T-helper 2 cell treated with Interferon-gamma antibody and Interleukin-4, amounts not matched to agents 5 μg/mL and 100 μg/mL, for 36 hours (primary cell): Measurements from ENCODE around the gene SLC4A9.
A peak's percentile ranks its signal among the peaks of the same experiment; 100 is the strongest.

Experiments used
- DNase-seq: peaks from one replicate; pipeline ENCODE4 v3.0.0; 2021; ENCODE audit warnings: low spot score
- H3K27ac Mint-ChIP-seq: one replicate; pipeline ENCODE4 v1.8.0; 2021; ENCODE audit warnings: mild to moderate bottlenecking, mixed read lengths
- H3K27me3 Mint-ChIP-seq: one replicate; pipeline ENCODE4 v1.8.0; 2021; ENCODE audit warnings: low read depth, mixed read lengths
- H3K36me3 Mint-ChIP-seq: one replicate; pipeline ENCODE4 v1.8.0; 2021; ENCODE audit warnings: low read depth, mixed read lengths
- H3K4me1 Mint-ChIP-seq: one replicate; pipeline ENCODE4 v1.8.0; 2021; ENCODE audit warnings: low read depth, mixed read lengths
- H3K4me3 Mint-ChIP-seq: one replicate; pipeline ENCODE4 v1.8.0; 2022; ENCODE audit warnings: mild to moderate bottlenecking, moderate library complexity, mixed read lengths
- H3K9me3 Mint-ChIP-seq: one replicate; pipeline ENCODE4 v1.8.0; 2021; ENCODE audit warnings: mixed read lengths

The SLC4A9 gene

DNA sequence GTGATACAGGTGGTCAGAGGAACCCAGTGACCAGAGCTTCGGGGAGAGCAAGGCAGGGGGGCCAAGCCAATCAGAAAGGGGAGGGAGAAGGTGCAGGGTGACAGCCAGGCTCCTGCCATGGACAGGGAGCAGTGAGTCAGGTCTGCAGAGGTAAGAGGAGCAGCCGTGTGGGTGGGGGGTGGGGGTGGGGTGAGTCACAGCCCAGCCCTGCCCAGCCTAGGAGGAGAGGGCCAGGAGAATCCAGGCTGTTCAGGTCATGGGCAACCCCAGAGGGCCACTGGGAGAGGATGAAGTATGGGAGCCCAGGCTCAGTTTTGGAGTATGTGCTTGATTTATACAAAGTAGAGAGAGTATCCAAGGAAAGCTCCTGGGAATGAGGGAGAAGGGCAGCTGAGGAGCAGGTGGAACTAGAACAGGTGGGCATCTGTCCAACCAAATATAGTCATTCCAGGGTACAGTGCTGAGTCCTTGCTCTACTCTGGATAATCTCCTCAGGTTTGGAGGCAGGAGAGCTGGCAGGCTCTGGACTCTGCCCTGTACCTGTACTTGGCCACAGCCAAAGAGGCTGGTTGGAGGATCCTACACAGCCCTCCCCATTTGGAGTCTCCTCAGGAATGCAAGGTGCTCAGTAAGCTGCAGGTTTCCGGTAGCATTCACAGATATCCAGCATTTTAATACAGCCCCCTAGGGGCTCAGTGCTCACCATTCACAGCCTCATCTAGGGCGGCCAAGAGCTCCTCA lies 15.1 kb upstream of the SLC4A9 start:
- peaks cover 54% of the 10 kb centered on the region for H3K4me1 Mint-ChIP-seq
- DNase-seq: peak; percentile 15
- H3K27me3 Mint-ChIP-seq: peaks cover 8% of the 10 kb centered on the region
- no peaks in the 10 kb centered on the region for H3K9me3 Mint-ChIP-seq
- H3K27ac Mint-ChIP-seq: peak overlapping the region; percentile 13
- H3K4me3 Mint-ChIP-seq: peak overlapping the region; percentile 91
- H3K36me3 Mint-ChIP-seq: peaks cover 22% of the 10 kb centered on the region

DNA sequence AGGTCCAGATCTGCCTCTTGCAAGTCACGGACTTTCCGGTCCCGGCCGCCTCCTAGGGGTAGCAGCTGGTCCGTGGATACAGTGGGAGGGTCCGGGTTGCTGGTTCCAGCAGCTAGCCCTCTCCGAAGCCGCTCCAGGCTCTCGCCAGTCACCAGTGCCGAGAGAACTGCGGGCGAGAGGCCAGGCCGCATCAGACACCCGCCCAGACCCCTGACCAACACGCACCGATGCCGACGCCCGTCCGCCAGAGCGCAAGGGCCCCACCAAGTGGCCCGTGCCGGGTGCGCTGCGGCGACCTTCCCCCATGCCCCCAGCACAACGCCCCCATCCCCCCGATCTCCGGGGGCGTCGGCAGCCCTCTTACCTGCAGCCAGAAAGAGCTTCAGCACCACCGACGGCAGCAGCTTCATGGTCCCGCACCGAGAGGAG lies 14.1 kb upstream of the SLC4A9 start:
- Mint-ChIP-seq H3K27ac (peak overlapping the region; percentile 23), H3K4me1 (peaks cover 50% of the 10 kb centered on the region), H3K9me3 (no peaks in the 10 kb centered on the region), H3K27me3 (peaks cover 13% of the 10 kb centered on the region), H3K36me3 (peaks cover 17% of the 10 kb centered on the region), H3K4me3 (peak overlapping the region; percentile 91)
- DNase-seq: no peak

DNA sequence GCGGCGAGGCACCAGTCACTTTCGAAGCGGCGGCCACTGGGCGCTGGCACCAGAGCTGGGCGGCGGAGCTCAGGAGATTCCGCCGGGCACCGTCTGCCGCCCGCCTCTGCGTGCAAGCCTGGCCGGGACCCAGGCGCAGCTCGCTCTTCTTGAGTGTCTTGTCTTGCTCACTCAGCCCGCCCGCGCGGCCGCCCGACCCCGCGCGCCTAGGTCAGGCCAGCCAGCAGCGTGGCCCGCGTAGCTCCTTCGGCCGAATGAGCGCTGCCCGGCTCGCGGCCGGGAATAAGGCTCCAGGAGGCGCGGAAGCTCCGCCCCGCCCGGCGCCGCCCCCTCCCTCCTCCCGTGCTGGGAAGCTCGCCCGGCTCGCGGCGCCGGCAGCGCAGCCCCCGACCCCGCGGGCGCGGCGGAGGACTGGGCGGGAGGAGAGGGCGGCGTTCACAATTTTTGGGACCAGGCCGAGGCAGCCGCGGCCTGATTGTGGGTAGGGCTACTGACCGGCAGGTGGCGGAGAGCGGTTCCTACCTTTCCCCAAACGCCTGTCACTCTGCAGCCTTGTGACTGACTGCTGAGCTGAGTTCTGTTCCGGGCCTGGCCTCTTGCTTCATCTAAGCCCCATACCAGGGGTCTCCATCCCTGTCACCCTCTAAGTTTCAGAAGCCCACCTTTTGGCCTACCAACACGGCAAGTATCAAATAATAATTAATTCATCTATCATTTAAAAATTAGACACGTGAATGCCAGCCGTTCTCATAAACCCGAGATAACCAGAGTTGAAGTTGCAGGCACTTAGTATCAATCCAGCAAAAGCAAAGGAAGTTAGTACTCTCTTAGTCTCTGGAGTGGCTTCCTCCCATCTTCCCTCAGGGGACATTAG lies 13.4 kb upstream of the SLC4A9 start, which contains the start of gene HBEGF:
Gene HBEGF, minus strand, starts transcription at position 256 of the 874 bp plus-strand sequence. CDS start 275 bp downstream, outside the sequence.
- H3K4me3 Mint-ChIP-seq: peak within 1 kb of the TSS; percentile 91
- peaks cover 47% of the 10 kb centered on the region for H3K4me1 Mint-ChIP-seq
- peaks cover 15% of the 10 kb centered on the region for H3K27me3 Mint-ChIP-seq
- H3K9me3 Mint-ChIP-seq: no peaks in the 10 kb centered on the region
- peak; percentile 57 for DNase-seq
- H3K36me3 Mint-ChIP-seq: peaks cover 10% of the 10 kb centered on the region
- peak within 1 kb of the TSS; percentile 34 for H3K27ac Mint-ChIP-seq

DNA sequence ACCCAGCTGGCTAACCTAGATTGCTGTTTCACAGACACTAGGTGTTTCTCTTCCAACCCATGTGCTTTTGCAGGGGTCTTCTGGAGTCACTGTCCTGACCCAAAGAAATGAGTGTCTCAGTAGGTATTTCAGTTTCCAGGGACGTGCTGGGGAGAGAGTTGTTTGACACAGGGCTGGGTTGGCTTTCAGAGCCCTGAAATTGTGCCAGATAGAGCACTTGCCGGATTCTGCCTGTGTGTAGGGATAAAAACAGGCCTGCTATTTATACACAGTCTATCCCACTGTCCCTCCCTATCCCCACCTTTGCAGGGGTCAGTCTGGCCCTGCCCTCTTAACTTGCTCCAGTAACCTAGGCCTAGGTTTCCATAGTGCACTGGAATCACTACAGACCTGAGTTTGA lies 12.6 kb upstream of the SLC4A9 start:
- Mint-ChIP-seq H3K4me3 (peak overlapping the region; percentile 77), H3K27me3 (peaks cover 16% of the 10 kb centered on the region), H3K27ac (no peak overlapping the region), H3K4me1 (peaks cover 45% of the 10 kb centered on the region), H3K36me3 (peaks cover 5% of the 10 kb centered on the region), H3K9me3 (no peaks in the 10 kb centered on the region)
- no peak for DNase-seq

DNA sequence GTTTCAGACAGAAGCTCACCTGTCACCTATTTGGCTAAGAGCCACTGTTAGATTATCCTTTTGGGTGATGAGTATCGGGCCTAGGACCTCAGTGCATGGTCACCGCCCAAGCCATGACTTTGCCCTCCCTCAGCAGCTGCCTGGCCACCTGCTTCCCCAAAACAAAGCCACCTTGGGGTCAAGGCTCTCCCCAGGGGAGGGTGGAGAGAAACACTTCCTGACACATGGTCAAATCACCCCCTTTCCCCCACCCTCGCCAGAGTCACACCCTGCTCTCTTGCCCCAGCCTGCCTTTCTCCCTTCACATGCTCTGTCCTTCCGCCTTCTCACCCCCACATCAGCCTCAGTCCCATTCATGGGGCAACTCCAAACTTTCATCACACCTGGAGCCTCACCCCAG lies 11.9 kb upstream of the SLC4A9 start:
- Mint-ChIP-seq H3K9me3 (no peaks in the 10 kb centered on the region), H3K4me1 (peaks cover 37% of the 10 kb centered on the region), H3K36me3 (peaks cover 2% of the 10 kb centered on the region), H3K27me3 (peaks cover 16% of the 10 kb centered on the region), H3K27ac (no peak overlapping the region), H3K4me3 (peak overlapping the region; percentile 24)
- DNase-seq: no peak

DNA sequence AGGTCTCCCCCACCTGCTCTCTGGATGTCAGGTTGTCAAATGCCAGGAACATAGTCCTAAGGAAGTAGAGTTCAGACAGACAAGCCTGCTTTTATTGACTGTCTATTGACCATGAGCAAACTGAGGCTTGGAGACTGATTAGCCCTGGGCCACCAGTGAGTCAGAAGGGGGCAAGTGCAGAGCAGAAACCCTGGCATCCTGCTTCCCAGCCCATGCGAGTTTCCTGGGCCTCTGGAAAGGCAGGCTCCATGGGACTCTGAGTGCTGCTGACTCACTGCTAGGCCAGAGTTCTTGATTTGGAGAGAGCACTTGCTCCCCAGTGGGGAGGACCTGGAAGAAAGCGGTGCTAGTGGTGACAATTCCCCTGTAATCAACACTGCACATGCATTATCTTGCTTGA lies 10.8 kb upstream of the SLC4A9 start:
- no peak overlapping the region for H3K4me3 Mint-ChIP-seq
- no peak for DNase-seq
- H3K9me3 Mint-ChIP-seq: no peaks in the 10 kb centered on the region
- H3K27me3 Mint-ChIP-seq: peaks cover 18% of the 10 kb centered on the region
- H3K27ac Mint-ChIP-seq: no peak overlapping the region
- peaks cover 28% of the 10 kb centered on the region for H3K4me1 Mint-ChIP-seq
- no peaks in the 10 kb centered on the region for H3K36me3 Mint-ChIP-seq

DNA sequence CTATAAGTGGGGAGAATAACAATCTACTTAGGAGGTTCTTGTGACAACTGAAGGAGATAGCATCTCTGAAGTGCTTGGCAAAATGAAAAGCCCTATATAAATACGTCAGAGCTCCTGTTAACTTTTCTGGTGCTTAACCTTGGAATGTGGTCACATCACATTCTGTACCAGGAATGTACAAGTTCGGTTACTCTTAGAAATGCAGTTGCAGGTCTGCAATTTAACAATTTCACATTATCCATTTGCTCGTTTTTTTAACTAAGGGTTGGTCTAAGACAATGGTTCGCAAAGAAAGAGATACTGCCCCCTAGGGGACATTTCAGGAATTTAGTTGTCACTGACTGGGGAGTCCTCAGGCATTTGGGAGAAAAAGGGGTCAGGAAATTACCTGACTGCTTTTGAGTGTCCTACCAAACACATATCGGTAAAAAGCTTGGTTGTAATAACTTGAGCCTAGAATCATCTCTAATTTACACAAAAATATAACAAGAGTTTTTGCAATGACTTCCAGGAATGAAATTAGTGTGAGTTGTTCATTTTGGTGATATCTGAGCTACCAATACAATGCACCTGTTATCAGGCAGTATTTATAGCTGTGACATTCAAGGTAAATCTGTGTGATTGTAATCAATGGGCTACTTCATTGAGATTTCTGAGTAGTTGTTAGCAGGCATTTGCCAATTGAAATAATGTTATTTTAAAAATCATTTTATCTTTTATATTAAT lies 8.2 kb upstream of the SLC4A9 start:
- Mint-ChIP-seq H3K9me3 (no peaks in the 10 kb centered on the region), H3K4me1 (peaks cover 17% of the 10 kb centered on the region), H3K36me3 (no peaks in the 10 kb centered on the region), H3K27ac (no peak overlapping the region), H3K27me3 (peaks cover 18% of the 10 kb centered on the region), H3K4me3 (no peak overlapping the region)
- peak; percentile 59 for DNase-seq

DNA sequence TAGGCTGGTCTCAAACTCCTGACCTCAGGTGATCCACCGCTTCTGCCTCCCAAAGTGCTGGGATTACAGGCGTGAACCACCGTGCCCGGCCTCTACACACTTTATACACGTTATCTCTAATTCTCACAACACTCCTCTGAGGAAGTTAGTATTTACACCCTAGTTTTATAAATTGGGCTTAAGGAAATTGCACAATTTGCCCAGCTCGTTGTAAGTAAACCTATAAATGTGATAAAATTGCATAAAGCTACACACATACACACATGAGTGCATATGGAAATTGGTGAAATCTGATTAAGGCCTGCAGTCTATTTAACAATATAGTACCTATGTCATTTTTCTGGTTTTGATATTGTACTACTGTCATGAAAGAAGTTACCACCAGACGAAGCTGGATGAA lies 4.4 kb upstream of the SLC4A9 start:
- Mint-ChIP-seq H3K4me3 (no peak overlapping the region), H3K9me3 (no peaks in the 10 kb centered on the region), H3K27ac (no peak overlapping the region)

DNA sequence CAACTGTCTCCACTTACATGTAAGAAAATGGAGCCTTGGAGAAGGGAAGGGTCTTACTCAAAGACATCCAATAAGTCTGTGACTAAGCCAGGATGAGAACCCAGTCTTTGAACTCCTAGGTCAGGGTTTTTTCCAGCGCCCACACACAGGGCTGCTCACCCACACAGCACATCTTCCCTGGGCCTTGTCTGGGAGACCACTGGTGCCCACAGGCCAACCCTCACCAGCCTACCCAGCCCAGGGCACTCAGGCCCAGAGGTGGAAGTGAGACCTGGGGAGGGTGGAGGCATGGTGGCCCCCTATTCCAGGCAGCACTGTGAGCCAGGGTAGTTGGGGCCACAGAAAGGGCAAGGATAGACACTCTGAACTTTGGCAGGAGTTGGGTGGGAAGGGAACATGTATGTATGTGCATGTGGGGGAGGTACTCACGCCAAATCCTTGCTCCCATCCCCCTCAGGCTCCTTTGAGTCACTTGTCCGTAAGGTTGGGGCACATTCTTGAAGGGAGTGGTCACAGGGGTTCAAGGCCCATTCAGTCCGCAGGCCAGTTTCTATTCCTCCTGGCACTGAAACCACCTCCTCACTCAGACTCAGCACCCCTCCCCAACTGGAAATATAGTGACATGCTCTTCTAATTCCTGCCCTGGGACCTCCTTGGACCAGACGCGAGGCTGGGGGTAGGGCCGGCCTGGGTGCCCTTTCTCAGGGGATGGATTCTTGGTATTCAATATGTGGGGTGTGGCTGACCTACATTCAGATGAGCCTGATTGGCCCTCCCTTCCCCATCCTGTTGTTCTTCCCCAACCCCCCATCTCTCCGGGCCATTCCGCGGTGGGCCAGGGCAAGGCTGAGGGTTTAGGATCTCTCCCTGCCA lies 2.9 kb upstream of the SLC4A9 start:
- DNase-seq: no peak
- Mint-ChIP-seq H3K4me3 (peak overlapping the region; percentile 13), H3K27me3 (peaks cover 9% of the 10 kb centered on the region), H3K36me3 (no peaks in the 10 kb centered on the region), H3K4me1 (peaks cover 5% of the 10 kb centered on the region), H3K9me3 (no peaks in the 10 kb centered on the region), H3K27ac (no peak overlapping the region)

More for the DNA sequence above, 4.4 kb upstream of the SLC4A9 start:
- DNase-seq: no peak
- Mint-ChIP-seq H3K4me1 (peaks cover 13% of the 10 kb centered on the region), H3K27me3 (peaks cover 13% of the 10 kb centered on the region), H3K36me3 (no peaks in the 10 kb centered on the region)

DNA sequence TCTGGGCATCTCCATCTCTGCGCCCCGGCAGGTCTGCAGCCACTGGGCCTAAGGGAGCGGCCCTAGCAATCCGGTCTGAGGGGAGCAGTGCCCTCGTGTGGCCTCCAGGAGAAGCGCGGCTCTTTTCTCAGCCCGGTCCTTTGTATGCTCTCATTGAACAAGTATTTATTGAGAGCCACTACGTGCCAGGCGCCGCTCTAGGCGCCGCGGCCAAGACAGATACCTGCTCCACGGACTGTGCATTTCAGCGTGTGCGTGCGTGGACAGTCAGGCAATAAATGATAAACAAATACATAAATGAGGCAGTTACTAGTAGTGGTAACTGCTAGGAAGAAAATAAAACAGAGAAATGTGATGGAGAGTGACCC lies 2.3 kb upstream of the SLC4A9 start:
- Mint-ChIP-seq H3K9me3 (no peaks in the 10 kb centered on the region), H3K4me1 (peaks cover 5% of the 10 kb centered on the region), H3K36me3 (no peaks in the 10 kb centered on the region), H3K27me3 (peaks cover 9% of the 10 kb centered on the region), H3K27ac (no peak overlapping the region), H3K4me3 (peak overlapping the region; percentile 65)
- peak; percentile 76 for DNase-seq

DNA sequence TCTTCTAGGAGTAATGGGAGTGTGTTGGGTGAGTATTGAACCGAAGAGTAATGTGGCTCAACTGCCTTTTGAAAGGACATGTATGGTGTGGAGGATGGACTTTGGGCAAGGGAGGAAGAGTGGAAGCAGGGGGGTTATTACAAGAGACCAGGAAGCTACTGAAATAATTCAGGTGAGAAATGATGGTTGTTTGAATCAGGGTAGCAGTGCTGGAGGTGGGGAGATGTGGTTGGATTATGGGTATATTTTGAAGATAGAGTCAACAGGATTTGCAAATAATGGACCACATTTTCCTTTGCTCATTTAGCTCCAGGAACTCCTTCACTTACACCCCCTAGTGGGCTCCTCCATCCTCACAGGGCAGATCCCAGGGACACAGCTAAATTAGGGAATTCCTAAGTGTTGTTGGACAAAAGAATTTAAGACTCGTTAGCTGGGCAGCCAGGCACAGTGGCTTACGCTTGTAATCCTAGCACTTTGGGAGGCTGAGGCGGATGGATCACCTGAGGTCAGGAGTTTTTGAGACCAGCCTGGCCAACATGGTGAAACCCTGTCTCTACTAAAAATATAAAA lies 1.2 kb upstream of the SLC4A9 start:
- peaks cover 8% of the 10 kb centered on the region for H3K27me3 Mint-ChIP-seq
- H3K27ac Mint-ChIP-seq: no peak overlapping the region
- no peaks in the 10 kb centered on the region for H3K9me3 Mint-ChIP-seq
- DNase-seq: no peak
- no peak overlapping the region for H3K4me3 Mint-ChIP-seq
- peaks cover 5% of the 10 kb centered on the region for H3K4me1 Mint-ChIP-seq
- H3K36me3 Mint-ChIP-seq: no peaks in the 10 kb centered on the region

DNA sequence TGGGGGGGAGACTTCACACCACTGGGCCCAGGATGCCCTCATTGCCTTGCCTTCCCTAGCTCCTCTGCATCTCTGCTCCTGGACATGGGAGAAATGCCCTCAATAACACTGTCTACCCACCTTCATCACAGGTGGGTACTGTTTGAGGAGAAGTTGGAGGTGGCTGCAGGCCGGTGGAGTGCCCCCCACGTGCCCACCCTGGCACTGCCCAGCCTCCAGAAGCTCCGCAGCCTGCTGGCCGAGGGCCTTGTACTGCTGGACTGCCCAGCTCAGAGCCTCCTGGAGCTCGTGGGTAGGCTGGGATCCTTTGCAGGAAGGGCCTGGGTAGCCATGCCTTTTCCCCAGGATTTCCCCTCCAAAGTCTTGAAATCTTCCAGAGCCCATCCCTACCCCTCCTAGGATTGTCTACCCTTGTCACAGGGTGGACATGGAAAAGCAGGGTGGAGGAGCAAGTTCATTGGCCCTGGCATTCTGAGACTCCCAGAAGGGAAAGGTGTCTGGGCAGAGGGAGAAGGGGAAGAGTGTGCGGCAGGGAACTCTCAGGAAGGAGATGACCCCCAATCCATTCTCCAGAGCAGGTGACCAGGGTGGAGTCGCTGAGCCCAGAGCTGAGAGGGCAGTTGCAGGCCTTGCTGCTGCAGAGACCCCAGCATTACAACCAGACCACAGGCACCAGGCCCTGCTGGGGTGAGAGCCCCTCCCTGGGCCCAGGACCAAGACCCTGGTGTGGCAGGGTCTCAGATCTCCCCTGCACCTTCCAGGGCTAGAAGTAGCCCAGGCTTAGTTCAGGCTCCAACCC lies 886 bp downstream of the SLC4A9 start:
- no peak for DNase-seq
- Mint-ChIP-seq H3K4me1 (peaks cover 5% of the 10 kb centered on the region), H3K36me3 (no peaks in the 10 kb centered on the region), H3K9me3 (no peaks in the 10 kb centered on the region), H3K27me3 (peaks cover 7% of the 10 kb centered on the region), H3K27ac (no peak overlapping the region), H3K4me3 (no peak overlapping the region)
